ENCODE results near the gene AHSA1. TPM values are rescaled to one million over a fixed set of nuclear protein-coding genes. Genes with fewer than 3 reads are reported as not detected.

Gene AHSA1
- total and polyA plus RNA-seq, 2 of the 8 experiments (the other 6 are each of a cell fraction or from before 2014, with no cell fraction given), result 155 to 221 TPM

DNA sequence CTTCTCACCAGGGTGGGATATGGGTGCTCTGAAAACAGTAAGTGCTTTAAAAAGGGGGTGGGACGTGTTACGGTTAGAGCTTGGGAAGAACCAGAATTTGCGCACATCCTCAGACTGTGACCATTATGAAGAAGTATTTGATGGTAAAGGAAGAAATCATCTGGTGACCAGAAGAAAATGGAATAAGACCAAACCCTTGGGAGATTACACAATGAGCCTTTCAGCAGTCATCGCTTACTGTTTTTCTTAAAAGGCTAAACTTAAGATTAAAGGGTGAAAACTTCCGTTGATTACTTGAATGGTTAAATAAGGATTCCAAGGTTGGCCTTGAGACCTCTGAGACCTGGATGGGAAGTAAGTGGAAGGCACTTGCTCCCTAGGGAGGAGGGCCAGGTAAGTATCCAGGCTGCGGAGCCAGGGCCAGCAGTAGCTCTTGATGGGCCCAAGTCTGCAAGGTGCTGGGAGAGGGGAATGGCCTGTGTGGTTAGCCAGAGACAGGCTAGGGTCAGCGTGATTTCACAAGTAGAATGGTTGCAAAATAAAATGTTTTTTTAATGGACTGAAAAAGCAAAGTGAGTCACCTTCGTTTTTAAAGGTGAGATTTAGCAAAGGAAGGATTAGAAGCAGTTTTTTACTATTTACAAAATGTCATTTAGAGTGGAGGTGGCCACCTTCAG is 53.7 kb downstream of the AHSA1 start:
- ChIA-PET CTCF (ENCODE audit: partially characterized antibody) (interaction anchor here (1.9 kb wide), 1 partner anchor 35 kb away, joined by 4 read pairs; no protein-coding TSS in a partner anchor), POLR2A (ENCODE audit: partially characterized antibody) (no interaction called here)
- no peak overlapping the region for H3K4ac ChIP-seq (replicated peaks; ENCODE audit: insufficient read length, low read depth, low read length)
- H4K8ac ChIP-seq (ENCODE audit: extremely low read depth, insufficient read depth, low read length), result no peak overlapping the region
- no peak overlapping the region for H3K9ac ChIP-seq (replicated peaks in 1 of 4; ENCODE audit: extremely low read depth in 1 of 4, low read depth in 3 of 4, low read length in 3 of 4)
- H4K20me1 ChIP-seq (replicated peaks in 1 of 2; ENCODE audit: control insufficient read depth in 1 of 2, insufficient read depth in 2 of 2, low read length in 2 of 2), result no peaks in the 10 kb centered on the region
- H3K23ac ChIP-seq (ENCODE audit: insufficient read length), result no peak overlapping the region
- no peaks in the 10 kb centered on the region for H3K23me2 ChIP-seq (ENCODE audit: low read depth, low read length)
- WGBS, 2 experiments (ENCODE audit: extremely low coverage in 1 of 2, insufficient coverage in 1 of 2, insufficient read length in 1 of 2, insufficient replicate concordance in 2 of 2, low coverage in 1 of 2, low lambda C conversion rate in 2 of 2, missing lambda C conversion rate in 1 of 2), result 97% methylated on average over 8 of the region's 8 CpGs; no CpG with 5 or more reads in 1 of the 2 experiments
- H4K5ac ChIP-seq (ENCODE audit: insufficient read length, low read depth, low read length), result no peak overlapping the region
- H3K56ac ChIP-seq (replicated peaks; ENCODE audit: insufficient read length, low read depth, low read length), result no peak overlapping the region
- no peak overlapping the region for H3K14ac ChIP-seq (ENCODE audit: insufficient read length)
- no peaks in the 10 kb centered on the region for H3K79me2 ChIP-seq (ENCODE audit: control insufficient read depth in 1 of 2, insufficient read depth in 2 of 2, low read length in 2 of 2)
- H3K4me1 ChIP-seq (replicated peaks in 1 of 4; ENCODE audit: control insufficient read depth in 3 of 4, insufficient read depth in 4 of 4, low read length in 3 of 4), result no peaks in the 10 kb centered on the region
- H3K4me3 ChIP-seq (ENCODE audit: extremely low read depth in 1 of 4, insufficient read depth in 2 of 4, low read depth in 3 of 4, low read length in 4 of 4), result no peak overlapping the region
- no peak overlapping the region for H2BK12ac ChIP-seq (ENCODE audit: low read depth, low read length)
- DNase-seq (ENCODE audit: low read depth in 1 of 2, low spot score in 2 of 2), result no peak
- H3K36me3 ChIP-seq (ENCODE audit: control insufficient read depth in 2 of 4, insufficient read depth in 4 of 4, low read length in 3 of 4), result peaks cover 5 to 19% (median 12%) of the 10 kb centered on the region in 4 experiments
- H3K27ac ChIP-seq (ENCODE audit: low read depth, low read length), result no peak overlapping the region
- H2BK120ac ChIP-seq (replicated peaks; ENCODE audit: low read depth, low read length), result no peak overlapping the region
- no peak overlapping the region for H3K18ac ChIP-seq (ENCODE audit: extremely low read depth, low read length)
- H3K79me1 ChIP-seq (ENCODE audit: low read depth, low read length), result no peaks in the 10 kb centered on the region
- TF ChIP-seq SUZ12 (IDR thresholded peaks at IDR 0.05; ENCODE audit: low read length), result no peak
- H2BK15ac ChIP-seq (ENCODE audit: low read length), result no peak overlapping the region
- no peak overlapping the region for H4K91ac ChIP-seq (replicated peaks; ENCODE audit: insufficient read length, low read length)
- H3K27me3 ChIP-seq (replicated peaks in 1 of 4; ENCODE audit: control insufficient read depth in 3 of 4, extremely low read depth in 1 of 4, insufficient read depth in 3 of 4, low read length in 3 of 4), result no peaks in the 10 kb centered on the region
- H3K9me3 ChIP-seq (ENCODE audit: insufficient read depth in 2 of 2, low read depth in 1 of 2, low read length in 1 of 2), result no peaks in the 10 kb centered on the region
- H2BK20ac ChIP-seq (ENCODE audit: low read length), result no peak overlapping the region
- no peak overlapping the region for H2AFZ ChIP-seq (ENCODE audit: low read length)
- H3K4me2 ChIP-seq (ENCODE audit: insufficient read depth in 1 of 2, low read depth in 2 of 2, low read length in 2 of 2), result no peak overlapping the region
- no peak overlapping the region for H2AK5ac ChIP-seq (ENCODE audit: low read depth, low read length)
- no peak for FAIRE-seq
- H2BK5ac ChIP-seq (ENCODE audit: low read depth, low read length), result no peak overlapping the region

Measured in H1 (cell line).